ENCODE data around the gene SPCS1.

SPCS1 gene

GRCh38 chr3:52733256-52733891, 27.5 kb downstream of the SPCS1 start:
- no peak for DNase-seq

- no peak for DNase-seq
Measured at GRCh38 chr3:52739730-52740129, 33.8 kb downstream of the SPCS1 start.

- no peak for DNase-seq
Measured at GRCh38 chr3:52742418-52743041, 36.6 kb downstream of the SPCS1 start.

GRCh38 chr3:52743152-52743551, 37.2 kb downstream of the SPCS1 start:
- DNase-seq, result no peak

GRCh38 chr3:52743721-52744120, 37.8 kb downstream of the SPCS1 start:
- DNase-seq, result no peak

- no peak for DNase-seq
Measured at GRCh38 chr3:52752045-52752660, 46.2 kb downstream of the SPCS1 start.

- DNase-seq, result no peak
Measured at GRCh38 chr3:52754373-52754772, 48.5 kb downstream of the SPCS1 start.

GRCh38 chr3:52756141-52756540, 50.2 kb downstream of the SPCS1 start:
- DNase-seq, result no peak
